Activated T-cell treated with anti-CD3 and anti-CD28 coated beads, Interleukin-2, amount 50 U/mL, for 24 hours (primary cell): ENCODE results near the gene OLFM3.

Experiments used
- DNase-seq: peaks from one replicate; pipeline ENCODE4 v3.0.0-alpha.2; 2020
- H3K27ac Mint-ChIP-seq: 2 replicates; pipeline ENCODE4 v1.8.0; 2020; ENCODE audit warnings: mild to moderate bottlenecking, mixed read lengths
- H3K27me3 Mint-ChIP-seq: 2 replicates; pipeline ENCODE4 v1.8.0; 2020; ENCODE audit warnings: mixed read lengths
- H3K36me3 Mint-ChIP-seq: 2 replicates; pipeline ENCODE4 v1.8.0; 2020; ENCODE audit warnings: low read depth, mixed read lengths
- H3K4me1 Mint-ChIP-seq: 2 replicates; pipeline ENCODE4 v1.8.0; 2020; ENCODE audit warnings: low read depth, mixed read lengths
- H3K4me3 Mint-ChIP-seq: 2 replicates; pipeline ENCODE4 v1.8.0; 2020; ENCODE audit warnings: mild to moderate bottlenecking, moderate library complexity, mixed read lengths
- H3K9me3 Mint-ChIP-seq: 2 replicates; pipeline ENCODE4 v1.8.0; 2020; ENCODE audit warnings: mixed read lengths

OLFM3 gene

DNA sequence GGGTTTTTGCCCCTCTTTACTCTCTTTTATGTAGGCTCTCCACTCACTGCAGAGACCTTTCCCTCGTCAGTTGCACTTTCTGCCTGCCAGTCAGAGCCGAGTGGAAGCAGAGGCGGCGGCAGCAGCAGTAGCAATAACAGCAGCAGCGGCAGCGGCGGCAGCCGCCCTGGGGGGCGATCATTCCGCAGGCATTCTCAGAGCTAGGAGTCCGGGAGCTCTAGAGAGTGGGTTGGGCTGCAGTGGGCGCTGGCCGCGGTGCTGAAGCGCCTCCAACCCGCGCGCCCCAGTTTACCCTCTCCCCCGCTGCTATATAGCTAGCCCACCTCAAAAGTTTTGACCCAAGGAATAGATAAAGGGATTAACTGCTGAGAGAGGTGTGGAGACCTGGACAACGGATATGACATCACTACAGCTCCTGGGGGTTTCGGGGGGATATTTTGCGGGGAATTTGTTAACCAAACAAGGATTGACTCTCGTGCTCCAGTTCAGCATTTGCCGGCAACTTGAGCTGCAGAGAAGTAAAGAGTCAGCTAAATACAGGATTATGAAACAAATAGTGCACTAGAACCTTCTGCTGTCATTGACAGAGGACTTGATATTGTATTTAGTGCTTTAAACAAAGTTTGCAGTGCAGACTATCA lies at the start of gene OLFM3:
TSS of gene OLFM3 (minus strand) at position 102 of the 641 bp plus-strand sequence.
- Mint-ChIP-seq H3K4me1 (no peaks in the 10 kb centered on the region), H3K27me3 (peaks cover 20% of the 10 kb centered on the region), H3K27ac (no peak within 1 kb of the TSS), H3K36me3 (no peaks in the 10 kb centered on the region), H3K9me3 (no peaks in the 10 kb centered on the region), H3K4me3 (no peak within 1 kb of the TSS)
- no peak for DNase-seq

DNA sequence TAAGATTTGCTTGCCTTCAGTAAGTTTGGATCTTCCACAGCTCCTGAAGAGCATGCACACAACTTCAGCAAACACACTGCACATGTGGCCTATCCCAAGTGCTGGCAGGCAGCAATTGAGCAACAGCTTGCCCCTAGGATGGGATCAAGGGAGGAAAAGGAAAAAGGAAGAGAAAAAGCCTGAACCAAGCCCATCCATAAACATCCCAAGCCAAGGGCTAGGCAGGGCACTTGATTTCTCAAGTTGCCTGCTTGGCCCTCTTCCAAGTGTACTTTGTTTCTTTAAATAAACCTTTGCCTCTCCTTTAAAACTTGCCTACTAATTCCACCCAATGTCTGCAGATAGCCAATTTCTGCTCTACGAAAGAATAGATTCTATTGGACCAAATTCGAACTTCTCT lies 49.0 kb upstream of the OLFM3 start:
- H3K9me3 Mint-ChIP-seq = peaks cover 2% of the 10 kb centered on the region
- H3K27ac Mint-ChIP-seq = no peak overlapping the region
- no peaks in the 10 kb centered on the region for H3K4me1 Mint-ChIP-seq
- H3K4me3 Mint-ChIP-seq = no peak overlapping the region
- H3K27me3 Mint-ChIP-seq = no peaks in the 10 kb centered on the region
- DNase-seq = no peak
- no peaks in the 10 kb centered on the region for H3K36me3 Mint-ChIP-seq

DNA sequence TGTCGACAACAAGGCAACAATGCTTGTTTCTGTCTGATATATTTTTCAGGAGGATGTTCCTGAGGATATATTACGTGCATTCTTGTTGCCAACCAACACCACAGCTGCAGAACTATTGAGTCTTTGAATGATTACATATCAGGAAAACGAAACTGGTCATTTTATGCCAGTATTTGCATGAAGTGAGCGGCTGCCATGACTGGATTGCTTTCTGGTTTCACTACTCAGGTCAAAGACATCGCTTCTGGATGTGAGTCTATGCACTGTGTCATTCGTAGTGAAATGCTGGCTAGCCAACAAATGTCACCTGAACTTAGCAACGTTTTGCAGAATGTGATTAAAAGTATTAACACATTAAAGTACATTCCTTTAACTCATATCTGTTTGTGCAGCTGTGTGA lies 35.8 kb upstream of the OLFM3 start:
- Mint-ChIP-seq H3K36me3 (no peaks in the 10 kb centered on the region), H3K9me3 (no peaks in the 10 kb centered on the region), H3K27ac (no peak overlapping the region), H3K27me3 (no peaks in the 10 kb centered on the region), H3K4me3 (no peak overlapping the region), H3K4me1 (no peaks in the 10 kb centered on the region)
- no peak for DNase-seq

DNA sequence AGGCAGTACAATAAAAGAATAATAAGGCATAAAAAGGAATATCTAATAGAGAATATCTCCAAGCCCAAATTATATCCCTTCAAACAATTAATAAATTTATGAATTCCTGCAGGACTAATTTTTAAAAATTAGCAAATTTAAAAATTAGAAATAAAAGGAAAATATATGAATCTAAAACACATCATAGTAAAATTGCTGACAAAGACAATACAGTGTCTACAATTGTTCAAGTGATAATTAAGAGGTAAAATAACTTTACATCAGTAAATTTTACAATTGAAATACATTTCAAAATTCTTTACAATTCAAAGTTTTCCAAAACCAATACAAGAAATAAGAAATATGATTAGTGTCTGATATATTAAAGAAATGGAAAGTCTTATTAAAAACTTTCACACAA lies 22.8 kb upstream of the OLFM3 start:
- Mint-ChIP-seq H3K36me3 (no peaks in the 10 kb centered on the region), H3K4me1 (no peaks in the 10 kb centered on the region), H3K27ac (no peak overlapping the region), H3K4me3 (no peak overlapping the region), H3K9me3 (peaks cover 2% of the 10 kb centered on the region), H3K27me3 (no peaks in the 10 kb centered on the region)
- DNase-seq = no peak

DNA sequence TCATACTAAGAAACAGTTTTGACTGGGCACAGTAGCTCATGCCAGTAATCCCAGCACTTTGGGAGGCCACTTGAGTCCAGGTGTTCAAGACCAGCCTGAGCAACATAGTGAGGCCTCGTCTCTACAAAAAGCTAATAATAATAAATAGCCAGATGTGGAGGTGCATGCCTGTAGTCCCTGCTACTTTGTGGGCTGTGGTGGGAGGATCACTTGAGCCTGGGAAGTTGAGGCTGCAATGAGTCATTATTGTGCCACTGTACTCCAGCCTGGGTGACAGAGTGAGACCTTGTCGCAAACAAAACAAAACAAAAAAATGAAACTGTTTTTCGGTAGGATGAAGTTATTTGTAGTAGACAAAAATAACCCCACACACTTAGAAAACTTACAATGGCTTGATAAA lies 19.0 kb upstream of the OLFM3 start:
- peaks cover 2% of the 10 kb centered on the region for H3K9me3 Mint-ChIP-seq
- no peaks in the 10 kb centered on the region for H3K36me3 Mint-ChIP-seq
- H3K4me1 Mint-ChIP-seq = no peaks in the 10 kb centered on the region
- no peak overlapping the region for H3K4me3 Mint-ChIP-seq
- H3K27ac Mint-ChIP-seq = no peak overlapping the region
- DNase-seq = no peak
- no peaks in the 10 kb centered on the region for H3K27me3 Mint-ChIP-seq

DNA sequence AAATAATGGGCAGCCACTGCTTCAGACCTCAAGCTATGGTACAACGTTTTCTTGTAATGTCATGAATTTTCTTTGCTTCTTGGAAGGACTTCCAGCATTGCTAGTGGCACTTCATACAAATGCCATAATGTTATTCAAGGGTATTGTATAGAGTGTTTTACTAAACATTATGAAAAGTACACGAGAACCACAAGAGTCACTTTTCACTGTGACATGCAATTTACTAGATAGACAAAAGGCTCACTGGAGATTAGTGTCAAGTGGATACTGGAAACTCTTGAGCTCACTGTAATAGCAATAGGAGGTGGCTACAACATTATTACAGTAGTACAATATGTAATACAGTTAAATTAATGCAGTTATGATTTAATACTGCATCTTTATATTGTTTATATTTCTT lies 5.3 kb upstream of the OLFM3 start:
- H3K36me3 Mint-ChIP-seq = no peaks in the 10 kb centered on the region
- no peak overlapping the region for H3K4me3 Mint-ChIP-seq
- H3K27me3 Mint-ChIP-seq = peaks cover 2% of the 10 kb centered on the region
- no peaks in the 10 kb centered on the region for H3K4me1 Mint-ChIP-seq
- H3K27ac Mint-ChIP-seq = no peak overlapping the region
- DNase-seq = no peak
- peaks cover 2% of the 10 kb centered on the region for H3K9me3 Mint-ChIP-seq

DNA sequence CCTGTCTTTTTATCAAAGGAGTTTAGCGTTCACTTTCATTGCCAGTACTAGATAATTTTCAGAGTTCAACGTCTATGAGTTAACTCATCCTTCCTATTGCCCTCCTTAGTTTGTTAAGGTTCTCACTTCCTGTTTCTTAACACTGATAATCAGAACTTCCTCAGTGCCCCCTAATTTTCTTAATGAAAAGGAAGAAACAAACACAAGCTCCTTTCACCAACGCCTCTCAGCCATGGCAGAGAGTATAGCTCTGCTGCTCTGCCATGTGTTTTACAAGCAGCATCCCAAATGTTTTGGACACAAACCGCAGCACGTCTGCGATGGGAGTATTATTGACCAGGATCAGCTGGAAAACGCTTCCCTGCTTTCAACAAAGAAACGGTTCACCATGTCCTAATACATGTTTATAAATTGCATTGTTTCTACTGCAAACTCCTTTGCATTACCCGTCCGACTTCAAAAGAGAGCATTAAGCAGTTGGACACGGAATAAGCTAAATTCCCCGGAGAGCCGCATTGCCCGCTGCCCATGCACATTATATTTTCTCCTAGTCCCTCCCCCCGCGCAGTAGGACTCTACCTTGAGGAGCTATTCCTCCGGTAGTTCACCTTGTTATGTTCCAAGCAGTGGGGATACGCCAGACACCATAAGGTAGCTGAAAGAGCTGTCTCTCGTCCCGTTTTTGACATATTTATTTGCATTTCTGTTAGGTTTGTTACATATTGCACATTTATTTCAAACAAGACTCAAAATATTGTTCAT lies 561 bp downstream of the OLFM3 start:
- H3K4me1 Mint-ChIP-seq = no peaks in the 10 kb centered on the region

DNA sequence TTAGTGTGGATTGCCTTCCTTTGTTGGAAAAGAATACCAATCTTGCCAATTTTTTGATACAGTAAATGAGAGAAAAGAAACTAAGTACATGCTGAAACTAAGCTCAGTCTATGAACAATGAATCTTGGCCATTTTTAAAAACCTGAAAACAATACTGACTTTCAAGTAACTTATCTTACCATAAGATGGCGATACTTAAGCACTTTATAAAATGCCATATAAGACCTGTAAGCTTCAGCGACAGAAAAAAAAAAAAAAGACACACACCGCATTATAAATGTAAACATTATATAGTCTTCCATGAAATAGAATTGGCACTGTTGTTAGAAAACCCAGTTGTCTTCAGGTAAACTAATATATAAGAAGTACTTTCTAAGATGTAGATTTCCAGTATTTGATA lies 3.0 kb downstream of the OLFM3 start:
- Mint-ChIP-seq H3K36me3 (no peaks in the 10 kb centered on the region), H3K9me3 (no peaks in the 10 kb centered on the region), H3K4me3 (no peak overlapping the region), H3K4me1 (no peaks in the 10 kb centered on the region), H3K27me3 (peaks cover 20% of the 10 kb centered on the region), H3K27ac (no peak overlapping the region)
- no peak for DNase-seq

More for the DNA sequence above, 561 bp downstream of the OLFM3 start:
- no peak for DNase-seq
- no peak overlapping the region for H3K27ac Mint-ChIP-seq
- H3K9me3 Mint-ChIP-seq = no peaks in the 10 kb centered on the region
- no peaks in the 10 kb centered on the region for H3K36me3 Mint-ChIP-seq
- H3K4me3 Mint-ChIP-seq = no peak overlapping the region
- H3K27me3 Mint-ChIP-seq = peaks cover 20% of the 10 kb centered on the region

DNA sequence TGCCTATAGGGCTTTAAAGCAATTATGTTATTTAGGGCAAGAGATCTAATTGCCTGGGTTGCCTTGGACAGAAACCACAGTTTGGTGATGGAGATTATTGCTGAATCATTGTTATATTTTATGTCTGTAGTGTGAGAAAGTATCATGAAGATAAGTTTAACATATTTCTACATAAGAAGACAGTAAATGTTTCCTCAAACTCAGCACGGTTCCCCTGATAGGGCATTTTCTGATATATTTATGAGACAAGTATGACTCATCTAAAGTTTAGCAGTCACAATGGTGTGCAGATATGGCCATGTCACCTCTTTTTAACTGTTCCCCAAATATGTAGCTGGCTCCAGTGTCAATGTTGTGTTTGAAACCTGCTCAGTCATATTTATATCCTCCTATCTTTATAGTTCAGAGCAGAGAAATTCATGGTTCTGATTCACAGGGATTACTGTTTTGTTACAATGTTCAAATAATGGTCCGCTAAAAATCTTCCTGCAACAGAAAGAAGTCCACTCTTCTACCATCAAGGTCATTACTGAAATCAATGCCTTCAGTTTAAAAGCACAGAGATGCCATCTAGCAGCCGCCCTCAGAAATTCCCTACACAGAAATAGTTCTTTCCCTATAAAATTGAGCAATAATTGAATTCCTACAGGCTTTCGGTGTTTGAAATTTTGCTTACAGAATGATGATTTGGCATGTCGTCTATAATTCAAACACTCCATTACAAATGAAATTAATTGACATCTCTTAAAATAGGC lies 3.7 kb downstream of the OLFM3 start:
- Mint-ChIP-seq H3K4me3 (no peak overlapping the region), H3K4me1 (no peaks in the 10 kb centered on the region), H3K27me3 (peaks cover 20% of the 10 kb centered on the region), H3K9me3 (no peaks in the 10 kb centered on the region), H3K36me3 (no peaks in the 10 kb centered on the region), H3K27ac (no peak overlapping the region)
- no peak for DNase-seq

DNA sequence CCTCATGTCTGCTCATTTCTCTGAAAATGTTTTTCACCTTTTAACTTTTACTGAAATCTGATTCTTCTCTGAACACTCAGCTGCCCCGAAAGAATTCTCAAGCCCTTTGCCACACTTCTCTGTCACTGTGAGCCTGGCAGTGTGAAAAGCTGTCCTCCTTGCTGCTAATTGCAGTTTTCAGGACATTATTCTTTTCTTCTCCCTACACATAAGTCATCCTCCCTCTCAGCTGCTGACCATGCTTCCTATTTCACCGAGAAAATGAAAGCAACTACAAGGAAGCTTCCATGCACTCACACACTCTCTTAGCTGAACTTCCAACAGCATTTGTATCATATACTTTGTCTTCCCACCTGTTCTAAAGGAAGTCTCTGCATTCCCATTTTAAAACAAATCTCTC lies 15.8 kb downstream of the OLFM3 start:
- Mint-ChIP-seq H3K27ac (no peak overlapping the region), H3K36me3 (no peaks in the 10 kb centered on the region), H3K4me3 (no peak overlapping the region), H3K4me1 (no peaks in the 10 kb centered on the region), H3K9me3 (no peaks in the 10 kb centered on the region), H3K27me3 (no peaks in the 10 kb centered on the region)
- no peak for DNase-seq

DNA sequence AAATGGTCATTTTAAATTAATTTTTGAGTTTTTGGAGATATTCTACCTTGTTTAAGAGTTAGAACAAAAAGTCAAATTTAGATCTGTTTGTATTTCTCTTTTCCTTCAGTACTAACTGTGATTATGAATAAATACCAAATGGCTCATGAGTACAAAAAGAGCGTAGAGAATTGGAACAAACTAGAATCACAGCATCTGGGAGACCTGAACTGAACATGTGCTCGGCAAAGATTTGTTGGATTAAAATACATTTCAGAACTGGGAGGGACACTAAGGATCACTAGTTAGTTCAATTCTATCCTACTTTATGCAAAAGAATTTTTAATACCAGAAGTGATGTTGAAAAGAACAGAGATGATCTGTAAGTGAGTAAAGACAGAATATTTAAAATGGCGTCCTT lies 19.5 kb downstream of the OLFM3 start:
- Mint-ChIP-seq H3K4me3 (no peak overlapping the region), H3K9me3 (no peaks in the 10 kb centered on the region), H3K36me3 (no peaks in the 10 kb centered on the region), H3K27me3 (no peaks in the 10 kb centered on the region), H3K4me1 (no peaks in the 10 kb centered on the region), H3K27ac (no peak overlapping the region)
- no peak for DNase-seq

DNA sequence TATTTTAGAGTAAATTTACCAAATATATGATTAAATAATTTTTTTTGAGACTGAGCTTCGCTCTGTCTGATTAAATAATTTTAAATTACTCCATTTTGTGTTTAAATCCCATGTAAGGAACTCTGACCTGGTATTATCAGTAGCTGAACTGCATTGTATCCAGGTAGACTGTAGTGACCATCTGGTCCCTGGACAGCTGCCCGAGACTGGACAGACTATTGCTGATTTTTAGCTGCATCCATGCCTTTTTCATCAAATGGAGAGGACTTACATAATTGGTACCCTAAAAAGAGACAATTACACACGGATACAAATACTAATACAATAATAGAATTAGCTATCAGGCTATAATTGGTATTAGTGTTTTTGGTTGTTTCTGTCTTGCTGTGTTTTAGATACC lies 20.6 kb downstream of the OLFM3 start:
- Mint-ChIP-seq H3K4me3 (no peak overlapping the region), H3K27ac (no peak overlapping the region), H3K9me3 (no peaks in the 10 kb centered on the region), H3K4me1 (no peaks in the 10 kb centered on the region), H3K36me3 (no peaks in the 10 kb centered on the region), H3K27me3 (no peaks in the 10 kb centered on the region)
- no peak for DNase-seq

DNA sequence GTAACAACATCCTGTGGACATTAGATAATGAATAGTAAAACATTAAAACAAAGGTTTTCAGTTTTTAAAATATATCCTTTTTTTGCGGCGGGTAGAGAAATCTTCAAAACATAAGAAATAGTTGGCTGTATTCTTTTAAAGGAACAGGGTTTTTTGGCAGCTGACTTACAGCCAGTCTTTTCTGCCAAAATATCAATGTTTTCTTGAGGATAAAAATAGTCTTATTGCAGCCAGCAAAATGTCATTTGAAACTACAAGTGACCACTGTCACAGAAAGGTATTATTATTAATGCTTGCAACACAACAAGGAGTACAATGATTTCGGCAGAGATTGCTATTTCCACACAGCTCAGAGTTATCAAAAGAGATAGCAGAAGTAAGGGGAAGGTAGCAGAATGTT lies 21.4 kb downstream of the OLFM3 start:
- no peak overlapping the region for H3K4me3 Mint-ChIP-seq
- H3K4me1 Mint-ChIP-seq = no peaks in the 10 kb centered on the region
- no peak for DNase-seq
- no peaks in the 10 kb centered on the region for H3K27me3 Mint-ChIP-seq
- no peaks in the 10 kb centered on the region for H3K9me3 Mint-ChIP-seq
- no peak overlapping the region for H3K27ac Mint-ChIP-seq
- H3K36me3 Mint-ChIP-seq = no peaks in the 10 kb centered on the region

DNA sequence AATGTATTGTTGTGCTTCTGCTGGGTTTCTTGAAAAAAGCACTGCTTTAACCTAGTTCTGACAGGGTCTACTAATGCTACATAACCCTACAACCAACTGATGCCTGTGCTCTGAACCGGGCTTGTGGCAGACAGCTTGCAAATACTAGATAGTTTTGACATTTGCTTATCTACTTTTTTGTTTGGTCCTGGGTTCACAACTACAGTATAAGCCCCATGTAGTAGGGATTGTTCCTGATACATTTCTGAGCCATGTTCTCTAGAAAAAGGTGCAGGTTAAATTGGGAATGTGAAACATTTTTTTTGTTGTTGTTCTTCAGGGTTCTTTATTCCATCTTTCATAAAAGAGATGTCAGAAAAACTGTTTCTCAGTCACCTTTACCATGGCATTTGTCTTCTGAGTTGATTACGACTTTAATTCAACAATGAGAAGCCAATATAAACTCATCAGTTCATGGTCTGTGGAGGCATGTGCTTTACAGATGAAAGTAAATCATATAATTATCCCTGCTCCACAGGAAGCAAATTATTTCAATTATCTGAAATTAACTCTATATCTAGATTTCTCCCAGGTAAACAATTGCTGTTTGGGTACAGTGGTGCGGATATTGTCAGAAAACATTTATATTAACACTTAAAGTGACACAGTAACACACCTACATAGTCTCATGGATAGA lies 22.0 kb downstream of the OLFM3 start:
- H3K27me3 Mint-ChIP-seq = no peaks in the 10 kb centered on the region
- no peaks in the 10 kb centered on the region for H3K9me3 Mint-ChIP-seq
- no peak overlapping the region for H3K4me3 Mint-ChIP-seq
- no peak overlapping the region for H3K27ac Mint-ChIP-seq
- no peak for DNase-seq
- no peaks in the 10 kb centered on the region for H3K36me3 Mint-ChIP-seq
- no peaks in the 10 kb centered on the region for H3K4me1 Mint-ChIP-seq

DNA sequence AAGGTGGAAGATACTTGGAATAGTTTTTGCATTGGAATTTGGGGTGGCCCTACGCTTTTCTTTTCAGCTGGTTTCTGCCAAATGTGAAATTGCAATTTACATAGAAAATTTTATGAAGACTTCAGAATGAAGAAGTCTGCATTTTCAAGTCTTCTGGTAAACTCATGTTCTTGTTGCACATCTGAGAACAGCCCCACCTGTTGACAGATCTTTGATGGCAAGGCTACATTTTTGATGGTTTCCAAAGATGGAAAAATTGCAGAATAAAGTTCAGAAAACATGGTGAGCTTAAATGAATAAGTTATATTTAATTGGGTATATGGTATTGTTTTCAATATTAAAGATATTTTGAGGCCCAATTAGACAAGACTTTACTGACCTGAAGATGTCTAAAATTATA lies 25.4 kb downstream of the OLFM3 start:
- Mint-ChIP-seq H3K4me3 (no peak overlapping the region), H3K27ac (no peak overlapping the region), H3K9me3 (no peaks in the 10 kb centered on the region), H3K4me1 (no peaks in the 10 kb centered on the region), H3K36me3 (no peaks in the 10 kb centered on the region), H3K27me3 (no peaks in the 10 kb centered on the region)
- DNase-seq = no peak
